ENCODE measurements around the gene FBL. TPM values are rescaled to one million over a fixed set of nuclear protein-coding genes. Genes with fewer than 3 reads are reported as not detected.

FBL gene
- total RNA-seq, 1 experiment from 2014 or later, result 554 TPM

DNA sequence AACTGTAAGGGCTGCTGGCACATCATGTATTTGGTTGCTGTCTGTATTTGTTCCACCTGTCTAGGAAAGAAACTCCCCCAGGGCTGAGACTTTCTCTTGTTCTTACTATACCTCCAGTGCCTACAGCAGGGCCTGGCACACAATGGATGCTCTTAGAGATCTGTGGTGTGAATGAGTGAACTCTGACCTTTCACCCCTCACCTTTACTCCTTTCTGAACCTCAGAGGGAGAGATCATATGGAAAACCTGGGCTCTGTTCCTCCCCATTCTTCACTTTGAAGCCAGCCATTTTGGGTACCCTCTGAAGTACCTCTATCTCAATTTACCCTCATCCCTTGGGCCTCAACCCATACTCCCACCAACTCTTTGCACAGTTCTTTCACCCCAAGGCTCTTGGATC lies 15.3 kb downstream of the FBL start:
- POLR2A ChIA-PET, result no interaction called here
- CTCF ChIA-PET, result no interaction called here

More for the DNA sequence above, 15.3 kb downstream of the FBL start:
- Histone ChIP-seq H4K20me1 (ENCODE audit: insufficient read depth) (no peaks in the 10 kb centered on the region), H3K79me2 (ENCODE audit: insufficient read depth, low read length) (no peaks in the 10 kb centered on the region; the same call in 1 of the 2 replicates), H3K4me2 (ENCODE audit: low read length) (no peak overlapping the region), H3K4me3 (replicated peaks in 1 of 2; ENCODE audit: low read depth in 1 of 2, low read length in 2 of 2) (no peak overlapping the region), H3K4me1 (ENCODE audit: control insufficient read depth in 1 of 2, insufficient read depth in 2 of 2, low read length in 2 of 2) (no peaks in the 10 kb centered on the region), H3K9me3 (ENCODE audit: control insufficient read depth in 1 of 2, insufficient read depth in 1 of 2, low read depth in 1 of 2, low read length in 2 of 2) (no peaks in the 10 kb centered on the region), H3K27ac (ENCODE audit: low read depth, low read length) (no peak overlapping the region), H3K36me3 (ENCODE audit: control insufficient read depth in 1 of 2, insufficient read depth in 2 of 2, low read length in 2 of 2) (peaks cover 43 to 75% of the 10 kb centered on the region in 2 experiments), H3K9me2 (ENCODE audit: insufficient read depth) (no peaks in the 10 kb centered on the region), H2AFZ (ENCODE audit: low read depth, low read length, poor library complexity, severe bottlenecking) (no peak overlapping the region), H3K27me3 (ENCODE audit: insufficient read depth, low read length) (no peaks in the 10 kb centered on the region), H3K9ac (ENCODE audit: low read length) (no peak overlapping the region)
- RAD21 ChIA-PET (ENCODE audit: low non-redundant PET in 1 of 2, low total read pairs in 2 of 2, uncharacterized antibody in 2 of 2, unreplicated experiment in 2 of 2), result no interaction called here
- DNase-seq (ENCODE audit: low read depth, low spot score) (no peak), ATAC-seq (no peak)
- no TSS peak for BruUV-seq (replicated peaks)
- TF ChIP-seq TCF7L2 (IDR thresholded peaks at IDR 0.05; ENCODE audit: borderline replicate concordance, extremely low read depth, insufficient read depth, insufficient read length) (no peak), POLR2A (IDR thresholded peaks at IDR 0.05; ENCODE audit: borderline replicate concordance, extremely low read depth, insufficient read depth, insufficient read length) (no peak), CBX3 (IDR thresholded peaks at IDR 0.05; ENCODE audit: low read depth) (no peak), SRF (IDR thresholded peaks at IDR 0.05; ENCODE audit: low read depth) (no peak), EZH2 (IDR thresholded peaks at IDR 0.05) (no peak), POLR2AphosphoS5 (IDR thresholded peaks at IDR 0.05; ENCODE audit: low read depth, low read length) (no peak), EZH2phosphoT487 (IDR thresholded peaks at IDR 0.05; ENCODE audit: borderline replicate concordance) (no peak), RAD21 (IDR thresholded peaks at IDR 0.05; ENCODE audit: low read depth) (no peak), EGR1 (IDR thresholded peaks at IDR 0.05; ENCODE audit: low read depth) (no peak), JUND (IDR thresholded peaks at IDR 0.05) (no peak), YY1 (IDR thresholded peaks at IDR 0.05; ENCODE audit: extremely low read depth, insufficient replicate concordance, low read depth, low read length) (no peak), CEBPB (IDR thresholded peaks at IDR 0.05; ENCODE audit: low read depth) (no peak), ZFX (IDR thresholded peaks at IDR 0.05) (no peak), SP1 (IDR thresholded peaks at IDR 0.05; ENCODE audit: low read depth) (no peak)
- TF ChIP-seq, protein P1, sequence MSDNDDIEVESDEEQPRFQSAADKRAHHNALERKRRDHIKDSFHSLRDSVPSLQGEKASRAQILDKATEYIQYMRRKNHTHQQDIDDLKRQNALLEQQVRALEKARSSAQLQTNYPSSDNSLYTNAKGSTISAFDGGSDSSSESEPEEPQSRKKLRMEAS (IDR thresholded peaks at IDR 0.05), result no peak
- TF ChIP-seq, protein P2, sequence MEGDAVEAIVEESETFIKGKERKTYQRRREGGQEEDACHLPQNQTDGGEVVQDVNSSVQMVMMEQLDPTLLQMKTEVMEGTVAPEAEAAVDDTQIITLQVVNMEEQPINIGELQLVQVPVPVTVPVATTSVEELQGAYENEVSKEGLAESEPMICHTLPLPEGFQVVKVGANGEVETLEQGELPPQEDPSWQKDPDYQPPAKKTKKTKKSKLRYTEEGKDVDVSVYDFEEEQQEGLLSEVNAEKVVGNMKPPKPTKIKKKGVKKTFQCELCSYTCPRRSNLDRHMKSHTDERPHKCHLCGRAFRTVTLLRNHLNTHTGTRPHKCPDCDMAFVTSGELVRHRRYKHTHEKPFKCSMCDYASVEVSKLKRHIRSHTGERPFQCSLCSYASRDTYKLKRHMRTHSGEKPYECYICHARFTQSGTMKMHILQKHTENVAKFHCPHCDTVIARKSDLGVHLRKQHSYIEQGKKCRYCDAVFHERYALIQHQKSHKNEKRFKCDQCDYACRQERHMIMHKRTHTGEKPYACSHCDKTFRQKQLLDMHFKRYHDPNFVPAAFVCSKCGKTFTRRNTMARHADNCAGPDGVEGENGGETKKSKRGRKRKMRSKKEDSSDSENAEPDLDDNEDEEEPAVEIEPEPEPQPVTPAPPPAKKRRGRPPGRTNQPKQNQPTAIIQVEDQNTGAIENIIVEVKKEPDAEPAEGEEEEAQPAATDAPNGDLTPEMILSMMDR (IDR thresholded peaks at IDR 0.05 in 2 of 3, conservative IDR thresholded peaks at IDR 0.05 in 1 of 3; ENCODE audit: borderline replicate concordance in 1 of 3, insufficient read depth in 1 of 3, low read depth in 2 of 3, low read length in 2 of 3), result no peak
- TF ChIP-seq, protein P3, sequence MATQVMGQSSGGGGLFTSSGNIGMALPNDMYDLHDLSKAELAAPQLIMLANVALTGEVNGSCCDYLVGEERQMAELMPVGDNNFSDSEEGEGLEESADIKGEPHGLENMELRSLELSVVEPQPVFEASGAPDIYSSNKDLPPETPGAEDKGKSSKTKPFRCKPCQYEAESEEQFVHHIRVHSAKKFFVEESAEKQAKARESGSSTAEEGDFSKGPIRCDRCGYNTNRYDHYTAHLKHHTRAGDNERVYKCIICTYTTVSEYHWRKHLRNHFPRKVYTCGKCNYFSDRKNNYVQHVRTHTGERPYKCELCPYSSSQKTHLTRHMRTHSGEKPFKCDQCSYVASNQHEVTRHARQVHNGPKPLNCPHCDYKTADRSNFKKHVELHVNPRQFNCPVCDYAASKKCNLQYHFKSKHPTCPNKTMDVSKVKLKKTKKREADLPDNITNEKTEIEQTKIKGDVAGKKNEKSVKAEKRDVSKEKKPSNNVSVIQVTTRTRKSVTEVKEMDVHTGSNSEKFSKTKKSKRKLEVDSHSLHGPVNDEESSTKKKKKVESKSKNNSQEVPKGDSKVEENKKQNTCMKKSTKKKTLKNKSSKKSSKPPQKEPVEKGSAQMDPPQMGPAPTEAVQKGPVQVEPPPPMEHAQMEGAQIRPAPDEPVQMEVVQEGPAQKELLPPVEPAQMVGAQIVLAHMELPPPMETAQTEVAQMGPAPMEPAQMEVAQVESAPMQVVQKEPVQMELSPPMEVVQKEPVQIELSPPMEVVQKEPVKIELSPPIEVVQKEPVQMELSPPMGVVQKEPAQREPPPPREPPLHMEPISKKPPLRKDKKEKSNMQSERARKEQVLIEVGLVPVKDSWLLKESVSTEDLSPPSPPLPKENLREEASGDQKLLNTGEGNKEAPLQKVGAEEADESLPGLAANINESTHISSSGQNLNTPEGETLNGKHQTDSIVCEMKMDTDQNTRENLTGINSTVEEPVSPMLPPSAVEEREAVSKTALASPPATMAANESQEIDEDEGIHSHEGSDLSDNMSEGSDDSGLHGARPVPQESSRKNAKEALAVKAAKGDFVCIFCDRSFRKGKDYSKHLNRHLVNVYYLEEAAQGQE (IDR thresholded peaks at IDR 0.05; ENCODE audit: low read depth), result no peak
- intact Hi-C loops (cut with micrococcal nuclease), result no loop called here

Measured in HCT116 (cell line).